ENCODE data around the gene OR56A5.

OR56A5 gene, protein sequence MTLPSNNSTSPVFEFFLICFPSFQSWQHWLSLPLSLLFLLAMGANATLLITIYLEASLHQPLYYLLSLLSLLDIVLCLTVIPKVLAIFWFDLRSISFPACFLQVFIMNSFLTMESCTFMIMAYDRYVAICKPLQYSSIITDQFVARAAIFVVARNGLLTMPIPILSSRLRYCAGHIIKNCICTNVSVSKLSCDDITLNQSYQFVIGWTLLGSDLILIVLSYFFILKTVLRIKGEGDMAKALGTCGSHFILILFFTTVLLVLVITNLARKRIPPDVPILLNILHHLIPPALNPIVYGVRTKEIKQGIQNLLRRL

DNA sequence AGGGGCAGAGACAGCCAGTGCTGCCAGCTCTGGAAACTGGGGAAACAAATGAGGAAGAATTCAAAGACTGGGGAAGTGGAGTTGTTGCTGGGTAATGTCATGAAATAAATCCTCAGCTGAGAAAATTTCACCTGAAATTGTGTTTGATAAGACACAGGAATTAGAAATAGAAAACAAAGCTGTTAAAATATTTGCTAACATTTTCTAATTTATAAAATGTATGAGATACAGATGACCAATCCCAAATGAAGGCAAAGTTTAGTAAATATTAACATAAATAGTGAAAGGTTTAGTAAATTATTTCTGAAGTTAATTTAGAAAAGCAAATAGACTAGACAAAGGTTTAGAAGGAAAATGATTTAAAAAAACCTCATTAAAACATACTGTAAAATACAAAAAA, at the start of gene OR56A5:
Gene OR56A5, minus strand, starts transcription at position 101 of the 400 bp plus-strand sequence. Its CDS starts 0 bp downstream, at position 101.
- TF ChIP-seq, protein P1, sequence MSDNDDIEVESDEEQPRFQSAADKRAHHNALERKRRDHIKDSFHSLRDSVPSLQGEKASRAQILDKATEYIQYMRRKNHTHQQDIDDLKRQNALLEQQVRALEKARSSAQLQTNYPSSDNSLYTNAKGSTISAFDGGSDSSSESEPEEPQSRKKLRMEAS (IDR thresholded peaks at IDR 0.05), result no peak
- no peak for TF ChIP-seq RAD21 (IDR thresholded peaks at IDR 0.05; ENCODE audit: low read depth)
- no peak for TF ChIP-seq FOXM1 (IDR thresholded peaks at IDR 0.05; ENCODE audit: borderline replicate concordance, low read depth)
- TF ChIP-seq TEAD4 (IDR thresholded peaks at IDR 0.05), result no peak
- TF ChIP-seq, protein P2, sequence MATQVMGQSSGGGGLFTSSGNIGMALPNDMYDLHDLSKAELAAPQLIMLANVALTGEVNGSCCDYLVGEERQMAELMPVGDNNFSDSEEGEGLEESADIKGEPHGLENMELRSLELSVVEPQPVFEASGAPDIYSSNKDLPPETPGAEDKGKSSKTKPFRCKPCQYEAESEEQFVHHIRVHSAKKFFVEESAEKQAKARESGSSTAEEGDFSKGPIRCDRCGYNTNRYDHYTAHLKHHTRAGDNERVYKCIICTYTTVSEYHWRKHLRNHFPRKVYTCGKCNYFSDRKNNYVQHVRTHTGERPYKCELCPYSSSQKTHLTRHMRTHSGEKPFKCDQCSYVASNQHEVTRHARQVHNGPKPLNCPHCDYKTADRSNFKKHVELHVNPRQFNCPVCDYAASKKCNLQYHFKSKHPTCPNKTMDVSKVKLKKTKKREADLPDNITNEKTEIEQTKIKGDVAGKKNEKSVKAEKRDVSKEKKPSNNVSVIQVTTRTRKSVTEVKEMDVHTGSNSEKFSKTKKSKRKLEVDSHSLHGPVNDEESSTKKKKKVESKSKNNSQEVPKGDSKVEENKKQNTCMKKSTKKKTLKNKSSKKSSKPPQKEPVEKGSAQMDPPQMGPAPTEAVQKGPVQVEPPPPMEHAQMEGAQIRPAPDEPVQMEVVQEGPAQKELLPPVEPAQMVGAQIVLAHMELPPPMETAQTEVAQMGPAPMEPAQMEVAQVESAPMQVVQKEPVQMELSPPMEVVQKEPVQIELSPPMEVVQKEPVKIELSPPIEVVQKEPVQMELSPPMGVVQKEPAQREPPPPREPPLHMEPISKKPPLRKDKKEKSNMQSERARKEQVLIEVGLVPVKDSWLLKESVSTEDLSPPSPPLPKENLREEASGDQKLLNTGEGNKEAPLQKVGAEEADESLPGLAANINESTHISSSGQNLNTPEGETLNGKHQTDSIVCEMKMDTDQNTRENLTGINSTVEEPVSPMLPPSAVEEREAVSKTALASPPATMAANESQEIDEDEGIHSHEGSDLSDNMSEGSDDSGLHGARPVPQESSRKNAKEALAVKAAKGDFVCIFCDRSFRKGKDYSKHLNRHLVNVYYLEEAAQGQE (IDR thresholded peaks at IDR 0.05; ENCODE audit: low read depth), result no peak
- TF ChIP-seq YY1 (IDR thresholded peaks at IDR 0.05; ENCODE audit: low read depth), result no peak
- TF ChIP-seq NFIC (IDR thresholded peaks at IDR 0.05), result no peak
- TF ChIP-seq ZBTB7A (IDR thresholded peaks at IDR 0.05; ENCODE audit: low read depth), result no peak
- TF ChIP-seq, protein P3, sequence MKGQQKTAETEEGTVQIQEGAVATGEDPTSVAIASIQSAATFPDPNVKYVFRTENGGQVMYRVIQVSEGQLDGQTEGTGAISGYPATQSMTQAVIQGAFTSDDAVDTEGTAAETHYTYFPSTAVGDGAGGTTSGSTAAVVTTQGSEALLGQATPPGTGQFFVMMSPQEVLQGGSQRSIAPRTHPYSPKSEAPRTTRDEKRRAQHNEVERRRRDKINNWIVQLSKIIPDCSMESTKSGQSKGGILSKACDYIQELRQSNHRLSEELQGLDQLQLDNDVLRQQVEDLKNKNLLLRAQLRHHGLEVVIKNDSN (IDR thresholded peaks at IDR 0.05), result no peak
- TF ChIP-seq TAF1 (IDR thresholded peaks at IDR 0.05; ENCODE audit: low read depth), result no peak
- TF ChIP-seq CREB1 (IDR thresholded peaks at IDR 0.05; ENCODE audit: low read depth), result no peak
- TF ChIP-seq TCF12 (IDR thresholded peaks at IDR 0.05; ENCODE audit: low read depth), result no peak
- TF ChIP-seq EGR1 (IDR thresholded peaks at IDR 0.05), result no peak
- TF ChIP-seq CEBPB (IDR thresholded peaks at IDR 0.05), result no peak

DNA sequence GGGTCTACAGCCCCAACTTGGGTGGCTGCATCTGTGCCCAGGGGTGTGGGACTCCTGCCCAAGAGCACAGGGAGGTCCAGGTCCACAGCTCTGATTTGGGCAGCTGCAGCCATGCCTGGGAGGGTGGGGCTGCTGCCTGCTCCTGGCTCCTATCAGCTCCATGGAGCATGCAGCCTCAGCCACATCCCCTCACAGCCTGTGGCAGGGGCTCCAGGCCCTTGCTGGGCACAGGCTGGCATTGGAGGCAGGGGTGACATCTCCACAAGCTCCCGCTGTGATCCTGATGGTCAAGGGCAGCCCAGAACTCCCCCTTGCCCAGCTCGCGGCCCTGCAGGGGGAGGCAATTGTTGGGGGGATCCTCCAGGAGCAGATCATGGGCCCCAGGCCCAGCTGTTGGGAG, 44.7 kb upstream of the OR56A5 start:
- TF ChIP-seq RAD21 (IDR thresholded peaks at IDR 0.05; ENCODE audit: low read depth), result no peak
- no peak for TF ChIP-seq TEAD4 (IDR thresholded peaks at IDR 0.05)
- TF ChIP-seq, protein P1 (IDR thresholded peaks at IDR 0.05), result no peak
- TF ChIP-seq YY1 (IDR thresholded peaks at IDR 0.05; ENCODE audit: low read depth), result no peak
- no peak for TF ChIP-seq ZBTB7A (IDR thresholded peaks at IDR 0.05; ENCODE audit: low read depth)
- no peak for TF ChIP-seq CREB1 (IDR thresholded peaks at IDR 0.05; ENCODE audit: low read depth)
- no peak for TF ChIP-seq TCF12 (IDR thresholded peaks at IDR 0.05; ENCODE audit: low read depth)
- no peak for TF ChIP-seq TAF1 (IDR thresholded peaks at IDR 0.05; ENCODE audit: low read depth)
- TF ChIP-seq CEBPB (IDR thresholded peaks at IDR 0.05), result no peak
- TF ChIP-seq, protein P2 (IDR thresholded peaks at IDR 0.05; ENCODE audit: low read depth), result no peak
- TF ChIP-seq NFIC (IDR thresholded peaks at IDR 0.05), result no peak
- TF ChIP-seq EP300 (IDR thresholded peaks at IDR 0.05; ENCODE audit: borderline replicate concordance), result no peak
- no peak for TF ChIP-seq EGR1 (IDR thresholded peaks at IDR 0.05)
- TF ChIP-seq, protein P3 (IDR thresholded peaks at IDR 0.05), result no peak
- TF ChIP-seq FOXM1 (IDR thresholded peaks at IDR 0.05; ENCODE audit: borderline replicate concordance, low read depth), result no peak

DNA sequence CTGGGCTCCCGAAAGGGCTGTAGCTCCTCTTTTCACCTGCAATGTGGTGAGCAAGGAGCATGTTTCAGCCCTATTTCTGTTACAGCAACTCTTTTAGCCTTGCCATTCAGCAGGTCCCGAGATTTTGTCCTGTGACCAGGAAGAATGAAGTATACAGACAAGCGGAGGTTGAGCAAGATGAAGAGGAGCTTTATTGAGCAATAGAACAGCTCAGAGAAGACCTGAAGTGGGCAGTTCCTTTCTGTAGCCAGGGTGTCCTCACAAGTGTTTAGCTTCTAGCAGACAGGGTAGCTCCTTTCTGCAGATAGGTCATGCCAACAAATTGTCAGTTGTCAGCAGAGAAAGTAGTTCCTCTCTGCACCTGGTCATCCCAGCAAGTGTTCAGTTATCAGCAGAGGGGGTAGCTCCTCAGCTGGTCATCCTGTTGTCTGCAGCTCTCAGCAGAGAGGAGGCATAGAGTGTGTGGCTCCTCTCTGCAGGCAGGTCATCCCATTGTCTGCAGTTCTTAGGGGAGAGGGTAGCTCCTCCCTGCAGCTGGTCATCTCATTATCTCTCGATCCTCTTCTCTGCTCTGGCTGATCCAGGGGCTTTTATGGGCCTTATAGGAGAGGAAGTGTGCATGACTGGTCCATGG, 43.9 kb upstream of the OR56A5 start:
- TF ChIP-seq CREB1 (IDR thresholded peaks at IDR 0.05; ENCODE audit: low read depth) (no peak), ZBTB7A (IDR thresholded peaks at IDR 0.05; ENCODE audit: low read depth) (no peak), TEAD4 (IDR thresholded peaks at IDR 0.05) (no peak), TCF12 (IDR thresholded peaks at IDR 0.05; ENCODE audit: low read depth) (no peak), FOXM1 (IDR thresholded peaks at IDR 0.05; ENCODE audit: borderline replicate concordance, low read depth) (no peak), EGR1 (IDR thresholded peaks at IDR 0.05) (no peak), CEBPB (IDR thresholded peaks at IDR 0.05) (no peak), EP300 (IDR thresholded peaks at IDR 0.05; ENCODE audit: borderline replicate concordance) (no peak), YY1 (IDR thresholded peaks at IDR 0.05; ENCODE audit: low read depth) (no peak), NFIC (IDR thresholded peaks at IDR 0.05) (no peak), TAF1 (IDR thresholded peaks at IDR 0.05; ENCODE audit: low read depth) (no peak)
- TF ChIP-seq, protein P2 (IDR thresholded peaks at IDR 0.05; ENCODE audit: low read depth), result no peak
- TF ChIP-seq, protein P1 (IDR thresholded peaks at IDR 0.05), result no peak
